GM18505 (cell line): ENCODE measurements around the gene PLPPR3.

Experiments used
- ATAC-seq: cut with Tn5 transposase; IDR thresholded peaks from one replicate; pipeline ENCODE4 v1.9.1; 2021; ENCODE audit not compliant: unreplicated experiment
- POLR2A ChIP-seq: IDR thresholded peaks from 4 replicates; pipeline ENCODE4 v1.6.1; 2011; ENCODE audit warnings: borderline replicate concordance; ENCODE audit not compliant: insufficient read depth, insufficient read length; ENCODE audit errors: extremely low read depth

The PLPPR3 gene

GRCh38 chr19:813219-814151 is 8.3 kb downstream of the PLPPR3 start:
- no peak for TF ChIP-seq POLR2A
- no peak for ATAC-seq

GRCh38 chr19:812747-813218 is 9.0 kb downstream of the PLPPR3 start:
- TF ChIP-seq POLR2A: no peak
- ATAC-seq: no peak

GRCh38 chr19:812049-812746 is 9.6 kb downstream of the PLPPR3 start:
- no peak for TF ChIP-seq POLR2A
- no peak for ATAC-seq

GRCh38 chr19:811506-812048 is 10.2 kb downstream of the PLPPR3 start:
- no peak for ATAC-seq

GRCh38 chr19:810883-811489 is 10.8 kb downstream of the PLPPR3 start:
- ATAC-seq: no peak
- TF ChIP-seq POLR2A: peak; percentile 4

More at GRCh38 chr19:811506-812048, 10.2 kb downstream of the PLPPR3 start:
- TF ChIP-seq POLR2A: no peak

- ATAC-seq: no peak
- TF ChIP-seq POLR2A: no peak
Observed at GRCh38 chr19:810077-810855, 11.5 kb downstream of the PLPPR3 start.

- no peak for TF ChIP-seq POLR2A
- no peak for ATAC-seq
Observed at GRCh38 chr19:808423-808775, 13.4 kb downstream of the PLPPR3 start.

GRCh38 chr19:807627-808422 is 13.9 kb downstream of the PLPPR3 start:
- TF ChIP-seq POLR2A: no peak
- no peak for ATAC-seq

GRCh38 chr19:806815-807421 is 14.8 kb downstream of the PLPPR3 start:
- TF ChIP-seq POLR2A: no peak
- ATAC-seq: no peak

GRCh38 chr19:805600-806550 is 15.9 kb downstream of the PLPPR3 start:
- no peak for ATAC-seq
- TF ChIP-seq POLR2A: no peak

- no peak for ATAC-seq
- no peak for TF ChIP-seq POLR2A
Observed at GRCh38 chr19:805166-805551, 16.6 kb downstream of the PLPPR3 start.
